HL-60/S4 treated with phorbol 12-myristate 13-acetate at 8.2 ng/mL for 4 days and 3 days (cell line): ENCODE measurements around the gene EDA2R.

Experiments
- in situ Hi-C: fragments of 300-500 bp; cut with MboI; formaldehyde crosslinking; loops from 2 replicates; pipeline ENCODE4 v1.15.0; 2022; ENCODE audit warnings: low sequenced_read_pairs

EDA2R gene

GRCh38 chrX:66547847-66548369 is 91.0 kb downstream of the EDA2R start:
- in situ Hi-C loops = no loop called here
